Medulla oblongata (tissue), 1 donor: ENCODE measurements around the gene HIVEP3.
A peak's percentile ranks its signal among the peaks of the same experiment; 100 is the strongest.

Experiments used
- DNase-seq: peaks from one replicate; pipeline ENCODE4 v3.0.0-alpha.2; 2015; ENCODE audit errors: extremely low spot score

The HIVEP3 gene

GRCh38 chr1:41813226-41813625 is 105.5 kb downstream of the HIVEP3 start:
- no peak for DNase-seq

DNA sequence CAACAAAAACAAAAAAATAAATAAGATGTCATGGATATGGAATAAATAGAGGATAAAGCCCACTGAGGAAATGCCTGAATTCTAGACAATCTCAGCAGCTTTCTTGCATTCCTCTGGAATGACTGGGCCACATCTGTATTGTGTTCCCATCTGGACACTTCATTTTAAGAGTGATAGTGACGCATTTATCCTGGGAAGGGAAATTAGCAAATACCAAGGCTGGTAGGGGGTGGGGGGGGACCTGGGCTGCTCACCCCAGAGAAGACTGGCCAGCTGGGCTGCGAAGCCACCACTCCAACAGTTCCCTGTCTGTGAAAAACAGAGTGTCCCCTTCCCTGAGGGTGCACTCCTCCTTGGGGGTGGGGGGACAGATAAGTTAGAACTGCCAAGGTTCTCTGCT is 106.3 kb downstream of the HIVEP3 start:
- DNase-seq, result no peak

GRCh38 chr1:41812051-41812450 is 106.7 kb downstream of the HIVEP3 start:
- DNase-seq, result peak; percentile 69

DNA sequence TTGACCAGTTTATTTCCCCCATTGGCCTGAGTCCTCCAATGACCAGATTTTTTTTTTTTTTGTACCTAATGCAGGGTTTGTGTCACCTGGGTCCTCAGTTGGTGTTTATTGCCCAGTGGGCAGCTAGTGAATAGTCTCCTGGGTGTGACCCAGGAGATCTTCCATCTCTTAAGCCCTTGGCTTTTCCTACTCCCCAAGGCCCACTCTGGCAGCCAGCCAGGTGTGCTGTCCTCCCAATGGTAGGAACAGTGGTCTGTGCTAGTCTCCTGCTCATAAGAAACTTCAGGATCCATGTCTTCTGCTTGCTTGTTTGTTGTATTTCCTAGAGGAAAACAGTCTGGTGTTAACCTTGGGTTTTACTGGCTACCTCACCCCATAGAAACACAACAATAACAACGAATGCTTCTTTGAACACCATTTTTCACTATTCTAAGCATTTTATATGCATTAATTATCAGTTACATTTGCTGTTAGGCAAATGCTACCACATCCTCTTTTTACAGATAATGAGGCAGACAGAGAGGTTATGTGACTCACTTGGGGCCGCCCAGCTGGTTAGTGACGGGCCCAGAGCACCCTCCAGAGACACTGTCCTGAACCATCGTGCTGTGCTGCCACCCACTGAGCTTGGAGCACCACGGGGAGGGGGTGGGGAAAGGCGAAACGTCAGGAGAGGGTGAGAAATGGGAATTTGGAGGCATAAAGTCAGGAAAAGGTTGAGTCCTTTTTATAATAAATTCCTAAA is 107.5 kb downstream of the HIVEP3 start:
- DNase-seq, result no peak

DNA sequence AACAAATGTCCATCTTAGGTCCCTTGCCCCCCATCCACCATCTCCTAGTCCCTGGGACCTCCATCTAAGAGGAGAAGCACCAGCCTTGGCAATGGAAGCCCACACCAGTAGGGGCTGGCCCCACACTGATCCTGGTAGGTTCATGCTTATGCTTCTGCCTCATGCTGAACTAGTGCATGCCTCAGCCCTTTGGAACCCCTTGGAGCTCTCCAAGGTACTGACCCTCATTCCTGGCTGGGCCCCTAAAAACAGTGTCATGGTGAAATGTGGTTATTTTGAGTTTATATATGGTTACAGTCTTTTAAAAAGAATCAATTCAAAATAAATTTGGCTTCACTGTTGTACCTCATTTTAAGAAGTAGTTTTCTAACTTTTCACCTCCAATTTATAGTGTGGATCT is 108.3 kb downstream of the HIVEP3 start:
- peak; percentile 43 for DNase-seq

GRCh38 chr1:41809692-41810091 is 109.0 kb downstream of the HIVEP3 start:
- DNase-seq, result peak; percentile 7

DNA sequence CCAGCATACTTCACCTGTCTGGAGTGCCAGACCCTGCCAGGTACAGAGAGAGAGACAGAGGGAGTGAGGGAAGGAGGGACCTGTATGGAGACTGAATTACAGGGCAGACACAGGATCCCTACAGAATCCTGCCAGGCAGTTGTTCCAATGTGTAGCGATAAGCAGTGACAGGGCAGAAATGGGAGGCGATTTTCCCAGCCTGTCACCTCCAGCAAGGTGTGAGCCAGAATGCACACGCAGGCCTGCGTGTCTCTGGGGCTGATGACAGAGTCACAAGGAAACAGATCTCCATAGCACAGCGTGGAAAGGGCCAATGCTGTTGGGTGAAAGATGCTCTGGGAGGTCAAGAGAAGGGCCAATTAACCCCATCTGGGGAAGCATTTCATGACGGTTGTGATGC is 111.3 kb downstream of the HIVEP3 start:
- DNase-seq, result no peak

DNA sequence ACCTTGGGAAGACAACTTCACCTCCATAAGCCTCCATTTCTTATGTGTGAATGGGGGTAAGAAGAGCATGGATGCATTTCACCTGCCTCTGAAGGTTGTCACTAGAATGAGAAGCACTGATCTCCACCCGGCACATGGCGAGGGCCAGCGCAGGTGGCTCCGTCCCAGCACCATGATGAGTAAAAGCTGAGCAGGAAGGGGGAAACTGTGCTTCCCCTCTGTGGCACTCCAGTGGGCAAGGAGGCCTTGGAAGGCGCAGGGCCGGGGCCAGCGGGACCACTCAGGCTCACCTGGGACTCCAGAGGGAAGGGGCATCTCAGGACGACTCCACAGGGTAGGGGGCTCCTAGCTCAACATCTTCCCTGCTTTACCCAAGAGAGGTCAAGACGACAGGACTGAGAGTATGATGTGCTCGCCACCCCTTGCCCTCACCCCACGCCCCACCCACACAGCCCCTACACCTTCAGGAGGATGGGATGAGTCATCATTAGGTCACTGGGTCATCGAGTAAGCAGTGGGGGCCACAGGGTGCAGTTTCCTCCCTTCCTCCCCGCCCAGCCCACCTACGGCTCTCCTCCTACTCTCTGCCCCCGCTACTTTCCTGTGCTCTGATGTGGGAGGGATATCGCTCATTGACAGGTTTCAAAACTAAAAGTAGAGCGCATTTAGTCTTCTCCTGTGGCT is 112.1 kb downstream of the HIVEP3 start:
- no peak for DNase-seq

- DNase-seq, result no peak
Measured at GRCh38 chr1:41805771-41806471, 112.8 kb downstream of the HIVEP3 start.

DNA sequence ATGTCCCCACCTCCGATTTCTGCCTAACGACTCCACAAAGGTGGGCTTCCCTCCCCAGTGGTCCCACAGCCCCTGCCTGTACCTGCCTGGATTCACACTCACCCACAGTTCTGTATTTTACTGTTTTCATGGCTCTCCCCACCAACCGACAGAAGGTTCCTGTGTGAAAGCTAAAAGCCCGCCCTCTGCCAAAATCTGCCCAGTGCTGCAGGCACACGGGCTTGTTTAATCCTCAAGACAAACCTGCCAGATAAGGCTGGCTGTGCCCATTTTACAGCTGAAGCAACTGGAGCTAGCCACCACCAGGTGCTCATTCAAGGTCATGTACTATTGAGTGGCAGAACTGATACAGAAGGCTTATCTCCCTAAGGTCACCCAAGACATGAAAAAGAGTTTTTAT is 114.5 kb downstream of the HIVEP3 start:
- no peak for DNase-seq

GRCh38 chr1:41803656-41804055 is 115.1 kb downstream of the HIVEP3 start:
- peak; percentile 17 for DNase-seq

DNA sequence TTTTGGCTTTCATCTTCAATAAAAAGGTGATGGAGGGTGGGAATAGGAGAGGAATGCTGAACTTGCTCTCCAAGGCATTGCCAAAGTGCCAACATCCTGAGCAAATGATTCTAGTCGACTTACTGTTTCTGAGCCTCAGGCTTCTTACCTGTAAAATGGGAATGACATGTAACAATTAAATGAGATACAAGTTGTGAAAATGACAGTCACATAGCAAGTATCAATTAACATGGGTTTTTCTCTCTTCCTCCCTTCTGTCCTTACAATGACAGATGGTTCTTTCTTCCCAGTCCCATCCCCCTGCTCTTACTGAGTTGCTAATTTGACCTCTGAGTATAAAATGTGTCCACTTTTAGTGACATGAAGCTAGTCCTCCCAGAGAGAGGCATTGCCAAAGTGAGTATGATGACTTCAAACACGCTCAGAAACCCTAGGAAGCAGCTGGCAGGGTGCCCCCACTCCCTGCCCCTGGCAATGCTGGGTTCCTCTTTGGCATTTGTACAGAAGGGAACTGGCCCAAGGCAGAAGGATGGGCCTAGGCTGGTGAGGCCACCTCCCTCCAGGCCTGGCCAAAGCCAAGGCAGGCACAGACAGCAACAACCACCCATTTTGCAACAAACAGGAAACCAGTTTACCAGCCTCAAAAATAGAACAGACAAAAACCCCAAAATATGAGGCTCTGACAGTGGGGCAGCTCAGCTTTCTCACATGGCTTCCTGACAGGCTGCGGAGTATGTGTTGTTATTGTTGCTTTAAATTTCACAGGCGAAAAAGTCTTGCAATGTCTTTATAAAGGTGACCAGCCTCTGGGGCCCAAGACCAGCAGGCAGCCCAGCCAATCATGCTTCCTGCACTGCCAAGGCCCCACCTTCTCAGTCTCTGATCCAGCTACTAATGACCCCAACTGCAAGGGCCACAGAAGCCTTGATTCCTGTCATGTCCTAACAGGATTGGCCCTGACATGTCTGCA is 115.9 kb downstream of the HIVEP3 start:
- DNase-seq, result peak; percentile 91

DNA sequence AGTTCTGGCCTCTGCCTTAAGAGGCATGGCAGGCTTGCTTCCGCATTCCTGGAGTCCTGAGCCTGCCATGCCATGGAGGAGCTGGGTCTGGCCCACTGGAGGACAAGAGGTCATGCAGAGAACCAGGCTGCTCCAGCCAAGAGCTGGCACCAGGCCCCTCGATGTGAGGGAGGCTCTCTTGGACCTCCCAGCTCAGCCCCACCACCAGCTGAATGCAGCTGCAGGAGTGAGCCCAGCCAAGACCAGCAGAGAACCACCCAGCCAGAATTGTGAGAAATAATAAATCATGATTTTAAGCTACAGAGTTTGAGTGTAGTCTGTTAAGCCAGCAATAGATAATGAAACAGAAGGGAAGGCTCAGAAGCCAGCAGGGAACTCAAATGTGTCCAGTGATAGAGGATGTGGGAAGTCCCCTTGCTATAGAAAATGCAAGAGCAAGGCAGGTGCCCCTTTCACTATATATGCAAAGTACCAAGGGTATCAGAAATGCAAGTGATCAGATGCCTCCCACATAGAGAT is 118.4 kb downstream of the HIVEP3 start:
- DNase-seq, result peak; percentile 51

DNA sequence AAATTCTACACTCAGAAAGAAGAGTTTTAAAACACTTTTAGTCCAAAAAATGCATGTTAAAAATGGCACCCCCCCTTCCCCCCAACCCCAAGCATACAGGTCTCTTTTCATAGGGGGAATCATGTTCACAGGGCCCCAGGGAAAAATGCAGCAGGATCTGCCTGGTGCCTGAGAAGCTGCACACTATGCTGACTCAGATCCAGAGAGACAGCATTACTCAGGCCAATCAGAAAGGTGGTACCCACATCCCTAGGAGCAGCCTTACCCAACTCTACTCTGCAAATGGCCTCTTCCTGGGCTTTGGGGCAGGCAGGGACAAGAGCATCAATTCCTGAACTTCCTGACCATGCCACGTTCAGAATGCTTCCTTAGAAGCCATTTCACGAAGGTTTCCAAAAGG is 119.0 kb downstream of the HIVEP3 start:
- DNase-seq, result no peak

DNA sequence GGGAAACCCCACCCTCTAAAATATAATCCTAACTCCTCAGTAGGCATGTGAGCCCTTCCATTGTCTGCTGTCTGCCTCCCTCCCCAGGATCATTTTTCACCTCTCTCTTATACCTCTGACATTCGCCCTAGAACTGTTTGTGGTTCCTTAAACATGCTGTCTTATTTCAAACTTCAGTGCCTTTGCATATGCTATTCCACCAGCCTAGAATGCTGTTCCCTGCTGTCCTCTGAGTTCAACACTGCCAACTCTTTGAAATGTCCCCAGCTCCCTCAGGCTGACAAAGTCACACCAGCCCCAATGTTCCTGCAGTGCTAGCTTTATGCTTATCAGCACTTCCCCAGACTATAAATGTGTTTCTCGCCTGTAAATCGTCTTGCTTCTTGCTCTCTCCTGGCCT is 119.5 kb downstream of the HIVEP3 start:
- no peak for DNase-seq

DNA sequence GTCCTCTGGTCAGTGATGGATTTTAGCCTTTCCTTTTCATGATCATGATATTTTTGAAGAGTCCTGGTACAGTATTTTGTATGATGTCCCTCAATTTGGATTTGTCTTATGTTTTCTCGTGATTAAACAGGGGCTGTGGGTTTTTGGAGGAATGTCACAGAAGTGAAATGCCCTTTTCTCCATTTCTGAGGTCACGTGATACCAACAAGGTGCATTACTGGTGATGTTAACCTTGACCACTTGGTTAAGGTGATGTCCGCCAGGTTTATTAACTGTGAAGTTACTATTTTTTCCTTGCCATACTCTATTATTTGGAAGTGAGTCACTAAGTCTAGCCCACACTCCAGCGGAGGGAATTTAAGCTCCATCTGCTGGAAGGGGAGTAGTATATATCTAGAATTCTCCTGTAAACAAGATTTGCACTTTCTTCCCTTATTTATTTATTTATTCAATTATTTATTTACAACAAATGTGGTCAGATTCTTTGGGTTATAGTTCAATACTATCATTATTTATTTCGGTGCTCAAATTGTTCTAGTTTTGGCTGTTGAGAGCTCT is 123.4 kb downstream of the HIVEP3 start:
- peak; percentile 65 for DNase-seq

- DNase-seq, result no peak
Measured at GRCh38 chr1:41794031-41794430, 124.7 kb downstream of the HIVEP3 start.

DNA sequence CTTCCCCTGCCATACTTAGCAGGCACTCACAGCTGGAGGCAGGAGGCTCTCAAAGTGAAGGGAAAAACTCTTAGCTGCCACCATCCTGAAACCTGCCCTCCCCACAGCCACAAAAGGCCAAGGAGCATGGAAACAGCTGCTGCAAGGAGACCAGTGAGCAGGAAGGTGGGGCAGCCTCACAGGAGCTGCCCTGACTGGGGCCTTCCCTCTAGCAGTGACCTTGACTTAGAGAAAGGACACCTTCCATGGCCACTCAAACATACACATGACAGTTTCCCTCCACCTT is 126.3 kb downstream of the HIVEP3 start:
- DNase-seq, result no peak

- DNase-seq, result no peak
Measured at GRCh38 chr1:41791667-41792484, 126.8 kb downstream of the HIVEP3 start.

GRCh38 chr1:41790351-41790750 is 128.4 kb downstream of the HIVEP3 start:
- no peak for DNase-seq
